ENCODE measurements around the gene NKAIN2.

- TF ChIP-seq, protein P1, sequence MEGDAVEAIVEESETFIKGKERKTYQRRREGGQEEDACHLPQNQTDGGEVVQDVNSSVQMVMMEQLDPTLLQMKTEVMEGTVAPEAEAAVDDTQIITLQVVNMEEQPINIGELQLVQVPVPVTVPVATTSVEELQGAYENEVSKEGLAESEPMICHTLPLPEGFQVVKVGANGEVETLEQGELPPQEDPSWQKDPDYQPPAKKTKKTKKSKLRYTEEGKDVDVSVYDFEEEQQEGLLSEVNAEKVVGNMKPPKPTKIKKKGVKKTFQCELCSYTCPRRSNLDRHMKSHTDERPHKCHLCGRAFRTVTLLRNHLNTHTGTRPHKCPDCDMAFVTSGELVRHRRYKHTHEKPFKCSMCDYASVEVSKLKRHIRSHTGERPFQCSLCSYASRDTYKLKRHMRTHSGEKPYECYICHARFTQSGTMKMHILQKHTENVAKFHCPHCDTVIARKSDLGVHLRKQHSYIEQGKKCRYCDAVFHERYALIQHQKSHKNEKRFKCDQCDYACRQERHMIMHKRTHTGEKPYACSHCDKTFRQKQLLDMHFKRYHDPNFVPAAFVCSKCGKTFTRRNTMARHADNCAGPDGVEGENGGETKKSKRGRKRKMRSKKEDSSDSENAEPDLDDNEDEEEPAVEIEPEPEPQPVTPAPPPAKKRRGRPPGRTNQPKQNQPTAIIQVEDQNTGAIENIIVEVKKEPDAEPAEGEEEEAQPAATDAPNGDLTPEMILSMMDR (IDR thresholded peaks at IDR 0.05) = no peak
- no peak for TF ChIP-seq POLR2A (IDR thresholded peaks at IDR 0.05)
These were observed 40.3 kb downstream of the NKAIN2 start for GRCh38 chr6:123844011-123844410.

Data from breast epithelium (tissue), 3 donors.